NCI-H446 (cell line): ENCODE measurements around the gene UBA3.

ENCODE experiments used
- DNase-seq, 2 experiments: peaks; one replicate each; lab custom pipeline; 2025; lab: John Stamatoyannopoulos, UW

The UBA3 gene

DNA sequence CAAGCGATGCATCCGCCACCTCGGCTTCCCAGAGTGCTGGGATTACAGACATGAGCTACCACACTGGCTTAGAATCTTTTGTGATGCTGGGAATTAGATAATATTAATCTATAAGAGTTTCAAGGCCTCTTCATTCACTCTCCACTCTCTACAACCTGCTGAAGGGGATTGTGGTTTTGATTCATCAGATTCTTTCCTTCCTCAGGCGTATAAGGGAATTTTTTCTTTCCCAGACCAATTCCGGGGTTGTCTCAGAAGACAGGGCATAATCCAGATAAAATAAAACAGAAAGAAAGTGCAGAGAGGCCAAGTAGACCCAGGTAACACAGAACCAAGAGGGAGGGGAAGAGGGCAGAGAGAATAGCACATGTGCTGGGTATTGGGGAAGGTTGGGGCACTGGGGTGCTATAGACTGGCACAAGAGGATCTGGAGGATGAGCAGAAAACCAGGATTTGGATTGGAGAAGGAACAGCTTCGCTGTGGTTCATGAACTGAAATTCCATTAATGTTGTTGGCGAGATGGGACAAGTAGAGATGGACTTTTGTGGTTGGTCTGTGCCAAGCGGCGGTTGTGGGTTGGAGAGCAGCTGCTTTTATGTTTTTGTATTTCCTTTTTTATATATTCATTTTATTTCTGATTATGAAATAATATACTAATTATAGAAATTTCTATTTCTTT is 17.4 kb upstream of the UBA3 start:
- no peak for DNase-seq

DNA sequence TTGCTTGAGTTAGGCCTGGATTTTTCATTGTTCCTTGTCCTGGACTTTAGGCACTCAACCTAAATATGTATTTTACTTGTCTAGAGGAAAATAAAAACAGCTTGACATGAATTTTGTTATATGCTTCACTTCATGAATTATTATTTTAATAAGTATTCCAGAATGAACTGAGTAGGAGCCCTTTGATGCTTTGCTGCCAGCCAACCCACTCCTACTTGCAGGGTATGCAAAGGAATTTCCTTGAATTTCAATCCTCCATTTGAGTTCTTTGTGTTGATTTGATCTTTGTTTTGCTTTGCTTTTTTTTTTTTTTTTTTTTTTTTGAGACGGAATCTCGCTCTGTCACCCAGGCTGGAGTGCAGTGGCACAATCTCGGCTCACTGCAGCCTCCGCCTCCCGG is 16.1 kb upstream of the UBA3 start:
- no peak for DNase-seq

DNA sequence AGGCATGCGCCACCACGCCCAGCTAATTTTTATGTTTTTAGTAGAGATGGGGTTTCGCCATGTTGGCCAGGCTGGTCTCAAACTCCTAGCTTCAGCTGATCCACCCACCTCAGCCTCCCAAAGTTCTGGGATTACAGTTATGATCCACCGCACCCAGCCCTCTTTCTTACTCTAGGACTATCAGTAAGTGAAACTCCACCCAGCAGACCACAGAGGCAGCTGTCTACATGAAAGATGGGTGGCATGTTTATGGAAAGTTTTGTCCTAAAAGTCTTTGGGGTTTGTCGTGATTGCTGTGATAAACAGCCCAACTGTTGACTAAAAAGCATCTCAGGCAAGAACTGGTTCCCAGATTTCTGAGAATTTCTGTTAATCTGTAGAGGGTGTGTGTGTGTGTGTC is 15.5 kb upstream of the UBA3 start:
- no peak for DNase-seq

DNA sequence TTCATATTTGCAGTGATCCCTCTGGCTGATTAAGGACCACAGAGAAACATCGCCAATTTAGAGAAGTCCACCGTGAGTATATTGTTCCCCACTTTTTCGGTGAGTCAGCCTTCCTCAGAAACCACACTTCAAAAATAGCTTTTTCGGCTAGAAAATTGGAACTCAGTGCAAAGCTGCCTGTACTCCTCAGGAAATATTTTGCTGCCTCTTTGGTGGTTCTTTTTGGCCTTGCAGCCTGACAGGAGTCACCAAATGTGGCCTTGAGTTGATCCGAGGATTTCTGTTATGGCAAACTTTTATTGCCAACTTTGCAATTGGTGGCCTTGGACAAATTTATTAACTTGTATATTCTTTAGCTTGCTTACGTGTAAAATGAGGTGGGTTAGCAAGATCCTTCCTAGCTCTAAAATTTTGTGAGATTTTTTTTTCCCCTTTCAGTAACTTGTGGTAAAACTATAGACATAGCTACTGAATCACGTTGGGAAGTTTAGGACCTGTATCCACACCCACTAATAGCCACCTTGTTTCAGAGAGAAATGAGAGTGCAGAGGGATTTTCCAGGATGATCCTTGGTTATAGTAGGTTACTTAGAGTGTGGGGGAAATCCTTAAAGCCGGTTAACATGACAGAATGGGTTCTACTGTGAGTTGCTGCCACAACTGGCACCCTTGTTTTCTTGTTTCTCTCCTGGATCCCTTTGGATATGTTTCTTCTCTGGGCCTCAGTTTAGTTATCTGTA is 14.5 kb upstream of the UBA3 start:
- no peak for DNase-seq

DNA sequence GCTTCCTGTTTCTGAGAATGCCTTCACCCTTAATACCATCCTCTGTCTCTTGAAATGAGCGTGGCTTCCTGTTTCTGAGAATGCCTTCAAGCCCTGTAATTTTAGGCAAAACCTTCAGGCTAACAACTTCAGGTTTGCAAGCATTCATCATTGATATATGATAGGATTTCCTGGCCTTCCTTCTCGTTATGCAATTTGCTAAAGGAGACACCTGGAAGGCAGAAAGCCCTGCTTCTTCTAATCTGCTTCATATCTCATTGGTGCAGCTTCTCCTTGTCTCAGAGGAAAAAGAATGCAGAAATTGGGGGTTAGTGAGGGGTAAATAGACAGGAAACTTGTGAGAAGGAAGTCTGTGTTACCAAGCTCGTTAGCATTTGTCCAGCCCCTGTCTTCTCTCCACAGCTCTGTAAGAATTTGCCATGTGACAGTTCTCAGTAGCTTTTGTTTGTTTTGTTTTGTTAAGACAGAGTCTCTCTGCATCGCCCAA is 11.9 kb upstream of the UBA3 start:
- no peak for DNase-seq

DNA sequence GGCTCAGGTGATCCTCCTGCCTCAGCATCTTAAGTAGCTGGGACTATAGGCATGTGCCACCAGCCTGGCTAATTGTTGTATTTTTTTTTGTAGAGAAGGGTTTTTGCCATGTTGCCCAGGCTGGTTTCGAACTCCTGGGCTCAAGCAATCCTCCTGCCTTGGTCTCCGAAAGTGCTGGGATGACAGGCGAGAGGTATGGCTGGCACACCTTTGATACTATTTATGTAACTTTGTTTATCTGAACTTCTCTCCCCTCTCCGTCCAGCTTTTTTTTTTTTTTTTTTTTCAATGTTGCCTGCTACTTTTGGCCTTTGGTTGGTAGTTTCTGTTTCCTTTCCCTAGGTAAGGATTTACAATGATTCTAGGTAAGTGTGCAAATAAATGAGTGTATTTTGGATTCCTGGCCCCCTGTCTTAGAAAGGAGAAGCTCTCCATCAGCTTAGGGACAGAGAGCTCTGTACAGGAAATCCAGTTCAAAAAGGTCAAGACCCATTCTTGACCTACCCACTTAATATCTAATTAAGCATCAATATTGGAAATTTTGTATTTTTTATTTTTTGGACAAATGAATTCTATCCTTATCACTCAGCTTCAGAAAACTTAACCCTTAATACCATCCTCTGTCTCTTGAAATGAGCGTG is 11.3 kb upstream of the UBA3 start:
- no peak for DNase-seq

DNA sequence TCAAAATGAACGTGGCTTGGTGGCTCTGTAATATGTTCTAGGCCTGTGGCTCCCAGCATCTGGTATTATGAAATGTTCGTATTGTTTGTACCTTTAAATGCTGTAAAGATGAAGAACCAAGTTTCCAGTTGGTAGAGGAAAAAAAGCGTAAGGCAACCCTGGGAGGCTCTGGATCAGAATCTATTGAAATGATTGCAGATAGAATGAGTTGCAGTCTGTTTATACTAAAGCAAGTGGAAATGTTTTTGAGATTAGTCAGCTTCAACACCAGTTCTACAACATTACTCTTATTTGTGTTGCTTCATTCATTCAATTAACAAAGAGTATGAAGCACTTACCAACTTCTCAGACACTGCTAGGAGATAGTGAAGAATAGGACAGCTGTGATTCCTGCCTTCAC is 9.9 kb upstream of the UBA3 start:
- DNase-seq = no peak

DNA sequence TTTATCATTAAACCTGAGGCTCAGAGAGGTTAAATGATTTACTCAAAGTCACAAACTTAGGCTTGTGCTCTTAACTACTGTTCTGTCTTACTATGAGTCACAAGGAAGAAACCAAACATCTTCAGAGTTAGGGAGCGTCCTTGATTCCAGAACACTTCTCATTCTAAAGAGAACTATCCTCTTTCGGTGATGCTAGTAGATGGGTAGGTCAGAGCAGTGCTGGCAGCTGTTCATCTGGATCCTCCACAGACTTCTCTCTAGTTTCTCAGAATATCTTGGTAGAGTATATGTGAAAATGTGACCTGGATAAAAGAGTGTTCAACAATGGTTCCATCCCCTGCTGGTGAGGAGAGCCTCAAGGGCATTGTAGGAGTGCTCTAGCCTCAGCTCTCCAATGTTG is 7.9 kb upstream of the UBA3 start:
- DNase-seq = no peak

DNA sequence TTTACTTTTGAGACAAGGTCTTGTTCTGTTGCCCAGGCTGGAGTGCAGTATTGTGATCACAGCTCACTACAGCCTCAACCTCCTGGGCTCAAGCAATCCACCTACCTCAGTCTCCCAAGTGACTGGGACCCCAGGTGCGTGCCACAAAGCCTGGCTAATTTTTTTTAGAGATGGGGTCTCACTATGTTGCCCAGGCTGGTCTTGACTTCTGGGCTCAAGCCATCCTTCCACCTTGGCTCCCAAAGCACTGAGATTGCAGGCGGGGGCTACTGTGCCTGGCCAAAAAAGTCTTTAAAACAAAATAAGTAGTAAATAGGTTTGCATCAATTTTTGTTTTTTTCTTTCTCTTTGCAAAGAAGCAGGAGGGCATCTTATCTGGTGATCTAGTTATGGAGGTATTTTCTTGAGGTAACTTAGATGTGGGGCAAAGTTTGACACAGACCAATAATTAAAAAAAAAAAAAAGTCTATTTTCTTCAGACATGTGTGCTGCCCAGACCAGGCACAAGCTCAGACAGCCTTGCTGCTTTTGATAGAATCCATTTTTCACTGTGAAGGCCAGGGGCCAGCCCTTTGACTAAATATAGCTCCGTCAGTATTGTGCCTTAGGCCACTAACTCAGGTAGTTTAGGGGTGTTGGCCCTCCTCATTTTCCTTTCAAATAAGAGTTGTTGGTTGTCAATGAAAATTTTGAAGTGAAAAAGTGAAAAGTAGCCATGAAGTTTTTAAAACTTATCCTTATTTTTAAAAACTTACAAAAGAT is 7.0 kb upstream of the UBA3 start:
- DNase-seq = no peak

DNA sequence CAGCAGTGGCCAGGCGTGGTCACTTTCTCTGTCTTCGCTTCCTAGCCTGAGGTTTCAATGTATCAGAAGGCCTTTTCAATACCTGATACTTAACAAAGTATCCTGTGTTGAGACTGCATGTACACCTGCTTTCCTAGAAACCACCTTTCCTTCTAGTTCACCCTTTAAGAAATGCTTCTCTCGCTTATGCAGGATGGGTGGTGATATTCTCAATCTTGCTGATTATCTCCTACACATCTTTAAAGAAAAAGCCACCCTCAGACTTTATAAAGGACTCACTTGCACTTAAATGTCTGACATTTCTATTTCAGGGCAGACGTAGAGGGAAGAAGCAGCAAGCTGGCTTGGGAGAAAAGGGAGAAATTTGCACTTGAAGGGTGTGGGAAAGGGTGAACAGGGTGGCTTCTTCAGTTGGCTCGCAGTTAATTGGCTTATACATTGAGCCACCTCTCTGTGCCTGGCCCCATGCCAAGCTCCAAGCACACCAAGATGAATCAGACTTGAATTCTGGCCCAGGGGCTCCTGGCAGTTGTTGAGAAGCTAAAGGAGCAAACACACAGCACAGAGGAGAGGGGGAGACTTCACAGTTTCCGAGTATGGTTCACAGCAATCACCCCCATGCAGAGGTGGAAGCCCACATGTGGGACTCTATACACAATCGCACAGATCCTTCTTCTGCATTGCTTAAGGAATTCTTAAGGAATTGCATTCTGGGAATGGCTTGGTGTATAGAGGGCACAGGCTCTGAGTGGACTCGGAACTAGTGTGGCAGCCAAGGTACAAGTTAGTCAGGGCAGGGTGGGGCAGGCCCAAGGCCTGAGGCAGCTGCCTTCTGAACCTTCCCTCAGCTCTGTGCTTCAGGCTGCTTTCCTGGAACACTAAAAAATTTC is 5.9 kb upstream of the UBA3 start:
- peak; percentile 66 to 89 for DNase-seq

DNA sequence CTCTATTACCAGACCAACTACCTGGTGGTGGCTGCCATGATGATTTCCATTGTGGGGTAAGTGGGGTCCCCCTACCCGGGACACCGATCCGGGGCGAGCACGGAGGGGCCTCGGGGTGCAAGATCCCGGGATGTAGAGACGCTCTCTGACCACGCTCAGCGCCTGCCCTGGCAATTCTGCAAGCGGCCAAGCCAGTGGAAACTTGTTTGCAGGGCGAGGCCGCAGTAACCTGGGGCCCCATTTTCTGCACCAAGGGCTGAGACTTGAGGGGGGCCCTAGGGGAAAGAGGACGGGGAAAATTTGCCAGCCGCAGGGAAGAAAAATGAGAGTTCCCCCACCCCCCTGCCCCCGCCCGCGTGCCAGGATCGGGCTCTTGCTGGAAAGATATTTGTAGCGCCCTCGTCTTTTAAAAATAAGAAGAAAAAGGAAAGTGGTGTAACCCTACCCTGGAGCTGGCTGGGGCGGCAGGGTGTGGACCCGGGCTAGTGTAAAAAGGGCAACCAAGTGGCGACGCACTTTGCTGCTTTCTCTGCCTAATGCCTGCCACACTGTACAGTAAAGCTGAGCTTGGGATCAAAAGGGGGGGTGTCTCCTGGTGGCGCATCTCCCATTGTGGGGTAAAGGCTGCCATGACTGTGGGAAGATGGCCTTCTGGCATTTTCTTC is 5.1 kb upstream of the UBA3 start:
- no peak for DNase-seq

DNA sequence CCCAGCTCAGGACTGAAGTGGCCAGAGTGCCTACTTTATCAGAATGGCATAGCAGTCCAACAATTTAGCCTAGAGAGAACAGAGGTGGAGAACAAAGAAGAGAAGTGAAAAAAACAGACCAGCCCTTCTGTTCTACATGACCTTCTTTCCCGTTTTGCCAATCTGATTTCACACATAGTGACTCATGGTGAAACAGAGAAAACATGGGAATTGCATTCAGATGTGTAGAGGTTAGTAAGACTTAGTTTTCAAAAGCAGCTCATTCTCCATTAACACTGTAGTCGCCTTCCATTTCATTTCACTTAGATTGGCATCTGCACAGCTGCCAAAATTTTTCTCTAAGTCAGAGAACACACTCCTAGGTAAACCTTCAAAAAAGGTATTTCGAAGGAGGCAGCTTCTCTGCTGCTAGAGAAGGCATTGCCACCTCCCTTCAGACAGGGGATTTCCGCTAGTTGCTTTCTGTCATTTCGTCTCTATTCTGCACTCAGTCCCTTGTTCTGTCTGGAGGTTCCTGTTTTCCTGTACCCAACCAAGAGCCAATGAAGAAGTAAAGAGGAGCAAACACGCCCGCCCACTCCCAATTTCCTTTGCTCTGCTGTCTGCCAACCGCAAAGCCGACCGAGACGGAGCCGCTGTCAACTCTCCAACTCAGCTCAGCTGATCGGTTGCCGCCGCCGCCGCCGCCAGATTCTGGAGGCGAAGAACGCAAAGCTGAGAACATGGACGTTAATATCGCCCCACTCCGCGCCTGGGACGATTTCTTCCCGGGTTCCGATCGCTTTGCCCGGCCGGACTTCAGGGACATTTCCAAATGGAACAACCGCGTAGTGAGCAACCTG is 4.4 kb upstream of the UBA3 start, which contains the start of gene ARL6IP5:
Gene ARL6IP5, plus strand, starts transcription at position 612 of the 842 bp plus-strand sequence. Its CDS starts 111 bp downstream, at position 723.
- DNase-seq = peak; percentile 51 to 85

DNA sequence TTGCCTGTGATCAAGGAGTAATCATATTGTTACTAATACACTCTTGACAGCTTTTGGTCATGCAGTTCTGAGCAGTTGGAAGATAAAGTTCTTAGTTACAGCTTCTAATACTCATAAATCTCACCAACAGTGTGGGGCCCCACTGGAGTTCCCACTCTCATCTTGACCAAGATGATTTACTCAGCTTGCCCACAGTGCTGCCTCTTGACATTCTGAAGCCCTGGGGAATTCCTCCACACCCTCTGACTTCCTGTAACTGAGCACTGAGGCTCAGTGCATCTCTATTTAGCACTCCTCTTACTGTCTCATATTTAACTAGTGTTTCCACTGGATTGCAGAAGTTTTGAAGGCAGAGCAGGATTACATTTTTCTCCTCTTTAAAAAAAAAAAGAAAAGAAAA is 2.6 kb upstream of the UBA3 start:
- no peak for DNase-seq

DNA sequence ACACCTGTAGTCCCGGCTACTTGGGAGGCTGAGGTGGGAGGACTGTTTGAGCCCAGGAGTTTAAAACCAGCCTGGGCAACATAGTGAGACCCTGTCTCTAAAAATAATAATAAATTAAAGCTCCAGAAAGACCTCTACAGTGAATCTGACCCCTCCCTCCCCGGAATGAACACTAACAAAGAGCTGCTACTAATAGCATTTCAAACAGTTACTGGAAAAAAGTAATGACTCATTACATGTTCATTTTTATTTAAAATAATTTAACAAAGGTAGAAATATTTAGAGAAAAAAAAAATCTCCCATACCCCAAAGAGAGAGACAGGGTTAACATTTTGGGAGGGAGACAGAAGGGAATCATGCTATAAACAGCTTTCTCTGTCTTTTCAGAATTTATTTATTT is 2.2 kb upstream of the UBA3 start:
- DNase-seq = no peak

DNA sequence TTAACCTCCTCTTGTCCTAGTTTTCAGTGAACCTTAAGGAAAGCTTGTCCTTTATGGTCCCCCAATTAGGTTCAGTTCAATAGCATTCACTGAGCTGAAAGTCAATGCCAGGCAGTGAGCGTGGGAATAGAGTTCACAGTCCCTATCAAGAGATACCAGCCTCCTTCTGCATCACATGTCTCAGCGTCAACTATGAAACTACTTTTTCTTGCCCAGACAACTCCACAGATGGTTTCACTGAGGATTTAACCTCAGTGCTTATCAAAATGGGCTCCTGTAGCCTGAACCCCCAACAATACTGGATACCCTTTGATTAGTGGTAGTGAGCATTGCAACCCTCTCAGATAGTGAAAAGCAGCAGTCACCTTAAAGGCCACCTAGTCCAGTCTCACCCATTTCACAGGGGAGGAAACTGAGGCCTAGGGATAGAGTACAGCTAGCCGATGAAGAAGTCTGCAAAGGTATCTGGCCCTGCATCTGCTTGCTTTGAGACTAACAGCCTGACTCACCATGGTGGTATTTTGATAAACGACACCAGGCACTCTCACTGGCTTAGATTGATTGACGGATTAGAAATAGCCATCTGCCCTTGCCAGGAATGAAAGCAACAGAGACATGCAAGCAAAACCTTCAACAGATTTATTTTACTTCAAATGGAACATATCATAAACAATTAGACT is 1.6 kb upstream of the UBA3 start:
- no peak for DNase-seq

DNA sequence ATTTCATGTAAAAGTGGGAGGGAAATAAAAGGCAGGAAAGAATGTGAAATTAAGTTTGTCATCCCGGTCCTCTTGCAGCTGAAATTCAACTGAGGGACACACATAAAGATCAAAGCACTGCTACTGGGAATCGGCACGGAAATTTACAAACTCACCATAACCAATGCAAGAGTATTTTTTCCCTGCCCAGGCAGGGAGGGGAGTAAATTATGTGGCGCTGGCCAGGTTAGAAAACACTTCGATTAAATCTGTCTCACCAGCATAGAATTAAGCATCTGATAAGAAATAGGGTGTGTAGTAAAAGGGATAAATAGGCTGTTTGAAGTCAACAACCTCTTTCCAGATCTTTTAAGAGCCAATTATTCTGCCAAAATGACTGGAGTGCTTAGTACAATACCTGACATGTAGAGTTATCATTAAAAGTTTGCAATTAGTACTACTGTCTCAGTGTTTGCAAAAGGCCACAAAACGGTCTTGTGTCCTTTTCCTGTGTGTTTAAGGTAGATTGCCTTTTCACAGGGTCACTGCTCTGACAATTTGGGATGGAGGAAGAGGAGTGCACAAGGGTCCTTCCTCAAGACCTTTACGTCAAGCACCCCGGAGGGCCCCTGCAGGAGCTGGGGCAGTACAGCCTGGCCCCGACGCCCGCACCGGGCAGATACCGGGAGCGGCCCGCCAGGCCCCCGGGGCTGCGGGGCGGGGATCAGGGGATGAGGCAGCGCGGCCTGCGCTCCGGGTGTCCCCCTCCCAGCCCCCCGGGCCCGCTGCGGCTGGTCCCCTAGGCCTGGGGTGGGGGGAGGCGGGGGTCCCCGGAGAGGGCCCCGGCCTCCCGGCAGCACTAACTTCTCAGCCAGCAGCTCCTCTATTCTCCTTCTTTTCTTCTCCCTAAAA is 651 bp downstream of the UBA3 start:
- DNase-seq = peak in 1 of 2 experiments; percentile 2

DNA sequence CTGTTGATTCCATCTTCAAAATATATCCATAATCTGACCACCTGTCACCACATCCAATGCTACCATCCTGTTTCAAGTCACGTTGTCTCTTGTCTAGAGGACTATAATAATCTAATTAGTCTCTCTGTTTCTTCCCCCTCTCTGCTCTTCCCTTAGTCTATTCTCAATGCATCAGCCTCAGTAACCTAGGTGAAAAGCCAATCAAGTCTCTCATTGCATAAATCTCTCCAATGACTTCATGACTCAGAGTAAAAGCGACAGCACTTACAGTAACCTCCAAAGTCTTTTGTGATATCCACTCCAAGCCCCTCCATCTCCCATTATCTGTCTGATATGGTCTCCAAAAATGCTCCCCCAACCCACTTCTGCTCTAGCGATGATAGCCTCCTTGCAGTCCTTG is 7.2 kb downstream of the UBA3 start:
- no peak for DNase-seq

DNA sequence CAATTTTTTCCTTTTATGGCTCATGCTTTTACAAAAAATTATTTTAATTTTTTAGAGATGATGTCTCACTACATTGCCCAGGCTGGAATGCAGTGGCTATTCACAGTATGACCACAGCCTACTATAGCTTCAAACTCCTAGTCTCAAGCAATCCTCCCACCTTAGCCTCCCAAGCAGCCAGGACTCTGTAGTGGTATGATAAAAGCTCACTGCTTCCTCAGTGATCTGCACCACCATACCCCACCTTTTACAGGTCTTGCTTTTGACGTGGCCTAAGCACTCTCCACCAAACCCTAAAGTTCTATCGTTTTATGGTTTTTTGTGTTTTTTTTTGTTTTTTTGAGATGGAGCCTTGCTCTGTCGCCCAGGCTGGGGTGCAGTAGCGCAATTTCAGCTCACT is 14.0 kb downstream of the UBA3 start:
- DNase-seq = no peak
